Measurements from ENCODE around the gene ARHGEF40.

DNA sequence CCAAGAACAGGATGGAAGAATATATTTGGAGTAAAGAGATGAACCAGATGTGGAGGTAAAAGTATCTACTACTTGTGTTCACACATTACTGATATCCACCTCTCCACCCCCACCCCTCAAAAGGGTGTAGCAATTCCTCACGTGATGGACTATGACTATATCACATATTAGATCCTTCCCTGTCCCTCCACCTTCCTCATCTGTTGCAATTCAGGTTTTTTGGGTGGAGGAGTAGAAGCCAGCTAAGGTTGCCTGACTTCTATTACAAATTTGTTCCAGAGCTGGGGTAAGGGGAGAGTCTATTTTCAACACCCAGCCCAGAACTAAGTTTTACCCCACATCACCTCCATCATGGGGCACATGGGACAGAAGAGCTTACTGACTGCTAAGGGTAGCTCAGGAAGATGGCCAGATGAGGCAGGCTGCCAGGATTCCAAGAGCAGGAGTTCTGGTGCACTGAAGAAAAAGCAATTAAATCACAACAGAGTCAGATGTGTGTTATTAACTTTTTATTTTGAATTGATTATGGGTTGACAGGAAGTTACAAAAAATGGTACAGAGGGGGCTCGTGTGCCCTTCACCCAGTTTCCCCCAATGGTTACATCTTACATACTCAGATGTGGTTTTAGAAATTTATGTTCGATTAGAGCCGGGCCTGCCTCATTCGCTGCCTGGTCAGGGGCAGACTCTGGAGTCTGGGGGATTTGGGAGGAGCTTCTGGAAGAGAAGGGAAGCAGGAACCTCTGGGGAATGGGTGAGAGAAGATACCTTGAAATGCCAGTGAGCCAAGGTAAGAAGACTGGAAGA lies 37.6 kb upstream of the ARHGEF40 start:
- no peak for TF ChIP-seq CTCF (IDR thresholded peaks at IDR 0.05; ENCODE audit: borderline replicate concordance, extremely low read depth, low read length, poor library complexity, severe bottlenecking)
- no peak for TF ChIP-seq EZH2 (IDR thresholded peaks at IDR 0.05; ENCODE audit: borderline replicate concordance, low read depth, low read length, severe bottlenecking)
